PC-3 (cell line): Measurements from ENCODE around the gene PDZD7. TPM values are rescaled to one million over a fixed set of nuclear protein-coding genes. Genes with fewer than 3 reads are reported as not detected.

Experiments used
- ATAC-seq: fragments of 200-7000 bp; cut with Tn5 transposase; 2 replicates; pipeline ENCODE4 v1.9.1; 2020; ENCODE audit warnings: mild to moderate bottlenecking, moderate library complexity
- Bru-seq: library from RNA; stranded (reverse); fragments of 400-500 nt; gene quantifications from one replicate; lab custom pipeline; 2021; lab: Mats Ljungman, UMichigan
- BruChase-seq, 2 experiments: library from RNA; stranded (reverse); fragments of 400-500 nt; gene quantifications; one replicate each; lab custom pipeline; 2021; lab: Mats Ljungman, UMichigan
- BruUV-seq: library from RNA; stranded (reverse); fragments of 400-500 nt; replicated peaks from 2 replicates; lab custom pipeline; 2021; lab: Mats Ljungman, UMichigan
- CTCF ChIA-PET: fragments of 300-600 bp; sonication (Branson Sonifier 250); formaldehyde crosslinking; loops from one replicate; lab custom pipeline; 2022; ENCODE audit warnings: antibody characterized with exemption; lab: Charles Lee
- POLR2A ChIA-PET: fragments of 300-600 bp; sonication (Branson Sonifier 250); formaldehyde crosslinking; loops from one replicate; lab custom pipeline; 2022; ENCODE audit warnings: antibody characterized with exemption; ENCODE audit not compliant: unreplicated experiment; lab: Charles Lee
- DNase-seq: peaks from one replicate; pipeline ENCODE4 v3.0.0-alpha.2; 2015
- H2AFZ ChIP-seq: fragments of 300-600 bp; sonication (generic); 2 replicates; pipeline ENCODE4 v1.6.0; 2016; ENCODE audit warnings: antibody characterized with exemption, low read length
- H3F3A ChIP-seq: fragments of 300-600 bp; sonication (generic); one replicate; pipeline ENCODE4 v1.6.0; 2017; ENCODE audit warnings: antibody characterized with exemption, low read length, control low read depth, mild to moderate bottlenecking; ENCODE audit not compliant: unreplicated experiment
- H3K27ac ChIP-seq: fragments of 300-600 bp; sonication (generic); 2 replicates; pipeline ENCODE4 v1.5.1; 2016; ENCODE audit warnings: mild to moderate bottlenecking, low read length
- H3K27me3 ChIP-seq: fragments of 300-600 bp; sonication (generic); 2 replicates; pipeline ENCODE4 v1.6.1; 2016; ENCODE audit warnings: low read length, mixed read lengths
- H3K36me3 ChIP-seq: fragments of 300-600 bp; sonication (generic); 2 replicates; pipeline ENCODE4 v1.6.1; 2016; ENCODE audit warnings: low read depth, mixed run types, low read length, mixed read lengths
- H3K4me1 ChIP-seq: fragments of 300-600 bp; sonication (generic); 2 replicates; pipeline ENCODE4 v1.5.1; 2016; ENCODE audit warnings: low read length; ENCODE audit not compliant: insufficient read depth
- H3K4me2 ChIP-seq: fragments of 300-600 bp; sonication (generic); 2 replicates; pipeline ENCODE4 v1.6.0; 2016; ENCODE audit warnings: low read length
- H3K4me3 ChIP-seq: fragments of 300-600 bp; sonication (generic); 2 replicates; pipeline ENCODE4 v1.5.1; 2016; ENCODE audit warnings: mild to moderate bottlenecking, low read length, mixed read lengths
- H3K79me2 ChIP-seq: fragments of 300-600 bp; sonication (generic); 2 replicates; pipeline ENCODE4 v1.6.1; 2017; ENCODE audit warnings: low read length, mixed read lengths
- H3K9ac ChIP-seq: fragments of 300-600 bp; sonication (generic); 2 replicates; pipeline ENCODE4 v1.6.0; 2016; ENCODE audit warnings: mild to moderate bottlenecking, low read length
- H3K9me2 ChIP-seq: fragments of 300-600 bp; sonication (generic); replicated peaks from 2 replicates; pipeline ENCODE4 v1.6.1; 2016; ENCODE audit warnings: mixed run types, low read length, mixed read lengths
- H3K9me3 ChIP-seq: fragments of 300-600 bp; sonication (generic); 2 replicates; pipeline ENCODE4 v1.6.1; 2016; ENCODE audit warnings: low read length, mixed read lengths
- H4K20me1 ChIP-seq: fragments of 300-600 bp; sonication (generic); 2 replicates; pipeline ENCODE4 v1.6.1; 2016; ENCODE audit warnings: low read length, mixed read lengths
- EZH2 ChIP-seq: fragments of 300-600 bp; sonication (generic); IDR thresholded peaks from one replicate; pipeline ENCODE4 v1.6.1; 2017; ENCODE audit warnings: antibody characterized with exemption, mild to moderate bottlenecking, low read length; ENCODE audit not compliant: unreplicated experiment
- EZH2phosphoT487 ChIP-seq: fragments of 300-600 bp; sonication (generic); IDR thresholded peaks from 2 replicates; pipeline ENCODE4 v1.6.1; 2018; ENCODE audit warnings: mild to moderate bottlenecking, antibody characterized with exemption, low read length, borderline replicate concordance
- intact Hi-C: fragments of 100-400 bp; cut with micrococcal nuclease; formaldehyde crosslinking; loops from 2 replicates; pipeline ENCODE4 v1.9.0; 2023
- long read RNA-seq: library from polyadenylated mRNA; unstranded; transcript quantifications from one replicate; pipeline ENCODE4 v2.0.0, GENCODE V29; 2021; ENCODE audit not compliant: unreplicated experiment
- total RNA-seq: library from RNA; depleted of rRNA; stranded (reverse); fragments of >200 nt; gene quantifications from 2 replicates; pipeline ENCODE4 v1.2.3, GENCODE V29; 2014; rRNA removed
- TF ChIP-seq, protein P1 (sequence below): fragments of 300-600 bp; sonication (generic); conservative IDR thresholded peaks from 2 replicates; pipeline ENCODE4 v1.5.1; 2017; ENCODE audit warnings: antibody characterized with exemption, low read depth, mild to moderate bottlenecking, low read length

Gene PDZD7
- total RNA-seq, result 2.5 and 2.8 TPM in 2 replicates
- percentile 32 among the genes with signal in this experiment for Bru-seq, nascent RNA
- percentile 17 among the genes with signal in this experiment for BruChase-seq, experiment 1, labeled RNA remaining after a 6-hour chase
- BruChase-seq, experiment 2, labeled RNA remaining after a 2-hour chase, result percentile 22 among the genes with signal in this experiment
- long read RNA-seq, partial matches to known transcripts, result 4 of 4 reads
- long read RNA-seq, other reads (novel, unspliced or antisense), result 0 of 4 reads

DNA sequence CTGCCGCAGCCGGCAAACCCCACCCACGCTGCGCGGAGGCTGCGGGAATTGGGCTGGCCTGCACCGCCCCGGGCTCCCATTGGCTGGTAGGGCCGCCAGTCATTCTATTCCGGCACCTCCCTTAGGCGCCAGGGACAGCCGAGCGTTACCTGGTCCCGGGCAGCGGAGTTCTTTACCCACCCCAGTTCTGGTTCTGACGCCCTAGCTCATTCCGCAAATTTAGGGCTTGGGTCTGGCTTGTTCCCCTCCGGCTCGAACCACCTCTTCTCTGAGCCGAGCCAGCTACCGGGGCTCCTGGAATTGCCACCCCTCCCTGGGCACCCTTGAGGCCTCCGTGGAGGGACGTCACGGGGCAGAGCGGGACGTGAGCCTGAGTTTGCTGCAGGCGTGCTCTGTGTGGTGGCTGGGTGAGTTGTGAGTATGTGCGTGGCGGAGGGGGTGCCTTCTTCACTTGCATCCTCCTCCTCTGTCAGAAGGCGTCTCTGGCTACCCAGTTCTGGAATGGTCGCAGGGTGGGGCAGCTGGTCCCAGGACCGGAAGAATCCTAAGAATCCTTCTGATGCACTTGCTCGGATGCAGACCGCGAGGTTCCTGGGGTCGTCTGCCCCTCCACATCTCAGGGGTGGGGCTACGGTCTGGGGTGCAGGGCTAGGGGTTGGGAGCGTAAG lies at the start of gene PDZD7, which contains the start of gene SFXN3:
PDZD7 (minus strand) TSS at position 2 of the 668 bp plus-strand sequence. CDS start 910 bp downstream, outside the sequence.
SFXN3 (plus strand) TSS at position 107 of the 668 bp plus-strand sequence. CDS start 3,461 bp downstream, outside the sequence.
- H4K20me1 ChIP-seq, result no peaks in the 10 kb centered on the region
- ChIA-PET POLR2A (interaction anchor here (1.0 kb wide), 1 partner anchor 16 kb away, joined by 13 read pairs; no protein-coding TSS in a partner anchor), CTCF (interaction anchor here (1.0 to 1.2 kb wide), 2 partner anchors 21 to 48 kb away, joined by 3 read pairs; no protein-coding TSS in a partner anchor)
- peak within 1 kb of the TSS; percentile 80 for H2AFZ ChIP-seq
- ATAC-seq (peak; percentile 80), DNase-seq (peak; percentile 91)
- peaks cover 1% of the 10 kb centered on the region; the same call in 1 of the 2 replicates for H3K36me3 ChIP-seq
- peak within 1 kb of the TSS; percentile 96 for H3K4me2 ChIP-seq
- no TSS peak for BruUV-seq
- intact Hi-C loops, result no loop called here
- no peaks in the 10 kb centered on the region for H3K9me3 ChIP-seq
- no peaks in the 10 kb centered on the region for H3F3A ChIP-seq
- peak within 1 kb of the TSS; percentile 83 for H3K4me3 ChIP-seq
- H3K9ac ChIP-seq, result peak within 1 kb of the TSS; percentile 85
- H3K27me3 ChIP-seq, result no peaks in the 10 kb centered on the region
- peaks cover 8% of the 10 kb centered on the region for H3K4me1 ChIP-seq
- H3K9me2 ChIP-seq, result no peaks in the 10 kb centered on the region
- peak within 1 kb of the TSS; percentile 95 for H3K27ac ChIP-seq
- H3K79me2 ChIP-seq, result peaks cover 16% of the 10 kb centered on the region
- TF ChIP-seq EZH2, result no peak
- TF ChIP-seq, protein P1, sequence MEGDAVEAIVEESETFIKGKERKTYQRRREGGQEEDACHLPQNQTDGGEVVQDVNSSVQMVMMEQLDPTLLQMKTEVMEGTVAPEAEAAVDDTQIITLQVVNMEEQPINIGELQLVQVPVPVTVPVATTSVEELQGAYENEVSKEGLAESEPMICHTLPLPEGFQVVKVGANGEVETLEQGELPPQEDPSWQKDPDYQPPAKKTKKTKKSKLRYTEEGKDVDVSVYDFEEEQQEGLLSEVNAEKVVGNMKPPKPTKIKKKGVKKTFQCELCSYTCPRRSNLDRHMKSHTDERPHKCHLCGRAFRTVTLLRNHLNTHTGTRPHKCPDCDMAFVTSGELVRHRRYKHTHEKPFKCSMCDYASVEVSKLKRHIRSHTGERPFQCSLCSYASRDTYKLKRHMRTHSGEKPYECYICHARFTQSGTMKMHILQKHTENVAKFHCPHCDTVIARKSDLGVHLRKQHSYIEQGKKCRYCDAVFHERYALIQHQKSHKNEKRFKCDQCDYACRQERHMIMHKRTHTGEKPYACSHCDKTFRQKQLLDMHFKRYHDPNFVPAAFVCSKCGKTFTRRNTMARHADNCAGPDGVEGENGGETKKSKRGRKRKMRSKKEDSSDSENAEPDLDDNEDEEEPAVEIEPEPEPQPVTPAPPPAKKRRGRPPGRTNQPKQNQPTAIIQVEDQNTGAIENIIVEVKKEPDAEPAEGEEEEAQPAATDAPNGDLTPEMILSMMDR, result no peak

DNA sequence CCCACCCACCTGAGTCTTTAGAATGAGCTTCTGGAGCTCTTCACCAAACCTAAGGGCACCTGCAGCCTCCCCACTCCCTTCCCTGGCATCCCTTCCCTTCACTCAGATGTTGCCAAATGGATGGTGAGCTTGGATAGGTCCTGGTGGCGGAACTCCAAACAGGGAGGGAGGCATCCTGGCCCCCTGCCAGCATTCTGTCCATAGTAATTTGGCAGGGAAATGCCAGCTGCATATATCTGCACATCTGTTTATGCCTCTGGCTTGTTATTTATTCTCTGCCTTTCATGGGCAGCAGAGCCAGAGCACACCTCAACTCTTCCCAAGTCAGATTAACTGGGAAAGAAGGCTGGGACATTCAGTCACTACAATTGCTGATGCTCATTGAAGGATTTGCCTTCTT lies 48.9 kb upstream of the PDZD7 start:
- Histone ChIP-seq H3K4me2 (no peak overlapping the region), H3K27me3 (no peaks in the 10 kb centered on the region), H3K9me2 (no peaks in the 10 kb centered on the region), H4K20me1 (no peaks in the 10 kb centered on the region), H2AFZ (no peak overlapping the region), H3K36me3 (no peaks in the 10 kb centered on the region), H3K4me3 (no peak overlapping the region), H3K27ac (no peak overlapping the region), H3K79me2 (no peaks in the 10 kb centered on the region), H3F3A (no peaks in the 10 kb centered on the region), H3K4me1 (no peaks in the 10 kb centered on the region), H3K9me3 (no peaks in the 10 kb centered on the region), H3K9ac (no peak overlapping the region)
- CTCF ChIA-PET, result no interaction called here
- BruUV-seq, result no TSS peak
- intact Hi-C loops, result no loop called here
- ATAC-seq (no peak), DNase-seq (no peak)
- POLR2A ChIA-PET, result no interaction called here
- TF ChIP-seq EZH2 (no peak), EZH2phosphoT487 (no peak)
- TF ChIP-seq, protein P1, result no peak
